ENCODE measurements around the gene APOB. TPM values are rescaled to one million over a fixed set of nuclear protein-coding genes. Genes with fewer than 3 reads are reported as not detected.

APOB gene
- total and polyA plus RNA-seq, 12 donors: 0.22 to 45.4 (median 8.4) TPM

GRCh38 chr2:20990442-20991430, 53.1 kb downstream of the APOB start:
- Histone ChIP-seq H3K9me3 (no peaks in the 10 kb centered on the region), H3K4me1 (no peaks in the 10 kb centered on the region), H3K36me3 (no peaks in the 10 kb centered on the region), H3K27ac (no peak overlapping the region), H3K4me3 (no peak overlapping the region), H3K27me3 (peaks cover 0 to 5% (median 0%) of the 10 kb centered on the region in 7 donors)
- TF ChIP-seq, protein P1, sequence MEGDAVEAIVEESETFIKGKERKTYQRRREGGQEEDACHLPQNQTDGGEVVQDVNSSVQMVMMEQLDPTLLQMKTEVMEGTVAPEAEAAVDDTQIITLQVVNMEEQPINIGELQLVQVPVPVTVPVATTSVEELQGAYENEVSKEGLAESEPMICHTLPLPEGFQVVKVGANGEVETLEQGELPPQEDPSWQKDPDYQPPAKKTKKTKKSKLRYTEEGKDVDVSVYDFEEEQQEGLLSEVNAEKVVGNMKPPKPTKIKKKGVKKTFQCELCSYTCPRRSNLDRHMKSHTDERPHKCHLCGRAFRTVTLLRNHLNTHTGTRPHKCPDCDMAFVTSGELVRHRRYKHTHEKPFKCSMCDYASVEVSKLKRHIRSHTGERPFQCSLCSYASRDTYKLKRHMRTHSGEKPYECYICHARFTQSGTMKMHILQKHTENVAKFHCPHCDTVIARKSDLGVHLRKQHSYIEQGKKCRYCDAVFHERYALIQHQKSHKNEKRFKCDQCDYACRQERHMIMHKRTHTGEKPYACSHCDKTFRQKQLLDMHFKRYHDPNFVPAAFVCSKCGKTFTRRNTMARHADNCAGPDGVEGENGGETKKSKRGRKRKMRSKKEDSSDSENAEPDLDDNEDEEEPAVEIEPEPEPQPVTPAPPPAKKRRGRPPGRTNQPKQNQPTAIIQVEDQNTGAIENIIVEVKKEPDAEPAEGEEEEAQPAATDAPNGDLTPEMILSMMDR (IDR thresholded peaks at IDR 0.05): no peak
- DNase-seq (no peak), ATAC-seq (no peak)
- intact Hi-C loops (cut with DNase I): no loop called here
- 77 to 81% methylated on average over 20 of the region's 20 CpGs for WGBS, 2 donors

- no peak overlapping the region for H3K27ac ChIP-seq
- H3K4me3 ChIP-seq: no peak overlapping the region
- no peaks in the 10 kb centered on the region for H3K4me1 ChIP-seq
- ATAC-seq (no peak), DNase-seq (no peak)
- H3K36me3 ChIP-seq: no peaks in the 10 kb centered on the region
- WGBS, 2 donors: 73 to 78% methylated on average over 1 of the region's 1 CpG
- intact Hi-C loops (cut with DNase I): loop anchor here in 1 of 10 donors (2.0 kb wide), 1 partner anchor 33 kb away; no protein-coding TSS in a partner anchor
- peaks cover 0 to 6% (median 0%) of the 10 kb centered on the region in 7 donors for H3K27me3 ChIP-seq
- TF ChIP-seq, protein P1 (IDR thresholded peaks at IDR 0.05): no peak
- H3K9me3 ChIP-seq: no peaks in the 10 kb centered on the region
These were observed 54.5 kb downstream of the APOB start for GRCh38 chr2:20989404-20989803.

DNA sequence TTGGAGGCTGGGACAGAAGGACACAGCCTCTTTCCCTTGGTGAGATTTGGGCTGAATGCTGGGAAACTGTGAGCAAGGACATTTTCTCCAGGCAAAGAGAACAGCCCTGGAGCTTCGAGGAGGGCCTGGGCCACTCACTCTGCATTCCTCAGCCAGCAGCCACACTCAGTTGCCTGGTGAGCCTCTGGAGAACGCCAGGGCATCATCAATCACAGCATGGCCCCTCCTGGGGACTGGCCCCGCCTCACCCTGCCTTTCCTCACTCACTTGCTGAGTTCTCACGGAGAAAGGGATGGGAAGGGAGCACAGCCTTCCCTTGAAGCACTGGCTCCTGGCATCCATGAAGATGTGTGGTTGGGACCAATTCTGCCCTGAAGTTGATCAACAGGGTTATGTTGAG, 55.0 kb downstream of the APOB start:
- no peak overlapping the region for H3K4me3 ChIP-seq
- H3K9me3 ChIP-seq: no peaks in the 10 kb centered on the region
- DNase-seq: no peak
- 41 to 53% methylated on average over 4 of the region's 4 CpGs for WGBS, 2 donors
- ATAC-seq: no peak
- H3K4me1 ChIP-seq: no peaks in the 10 kb centered on the region
- H3K27me3 ChIP-seq: peaks cover 0 to 8% (median 0%) of the 10 kb centered on the region in 7 donors
- intact Hi-C loops (cut with DNase I): loop anchor here in 1 of 10 donors (2.0 kb wide), 1 partner anchor 32 kb away; no protein-coding TSS in a partner anchor
- no peaks in the 10 kb centered on the region for H3K36me3 ChIP-seq
- TF ChIP-seq, protein P1 (IDR thresholded peaks at IDR 0.05): no peak
- no peak overlapping the region for H3K27ac ChIP-seq

- DNase-seq (no peak), ATAC-seq (no peak)
- TF ChIP-seq, protein P1 (IDR thresholded peaks at IDR 0.05): no peak
- Histone ChIP-seq H3K4me1 (no peaks in the 10 kb centered on the region), H3K36me3 (no peaks in the 10 kb centered on the region), H3K4me3 (no peak overlapping the region), H3K9me3 (no peaks in the 10 kb centered on the region), H3K27me3 (peaks cover 0 to 8% (median 0%) of the 10 kb centered on the region in 7 donors), H3K27ac (no peak overlapping the region)
- 72 to 76% methylated on average over 5 of the region's 5 CpGs for WGBS, 2 donors
- intact Hi-C loops (cut with DNase I): no loop called here
These were observed 57.6 kb downstream of the APOB start for GRCh38 chr2:20986024-20986939.
